GM12872 (cell line): ENCODE measurements around the gene BCL7A.

Experiments used
- TF ChIP-seq, protein P1 (sequence below): IDR thresholded peaks from 3 replicates; pipeline ENCODE4 v1.5.1; 2011; ENCODE audit warnings: low read depth, mild to moderate bottlenecking, low read length, moderate library complexity; ENCODE audit not compliant: insufficient read depth

The BCL7A gene

DNA sequence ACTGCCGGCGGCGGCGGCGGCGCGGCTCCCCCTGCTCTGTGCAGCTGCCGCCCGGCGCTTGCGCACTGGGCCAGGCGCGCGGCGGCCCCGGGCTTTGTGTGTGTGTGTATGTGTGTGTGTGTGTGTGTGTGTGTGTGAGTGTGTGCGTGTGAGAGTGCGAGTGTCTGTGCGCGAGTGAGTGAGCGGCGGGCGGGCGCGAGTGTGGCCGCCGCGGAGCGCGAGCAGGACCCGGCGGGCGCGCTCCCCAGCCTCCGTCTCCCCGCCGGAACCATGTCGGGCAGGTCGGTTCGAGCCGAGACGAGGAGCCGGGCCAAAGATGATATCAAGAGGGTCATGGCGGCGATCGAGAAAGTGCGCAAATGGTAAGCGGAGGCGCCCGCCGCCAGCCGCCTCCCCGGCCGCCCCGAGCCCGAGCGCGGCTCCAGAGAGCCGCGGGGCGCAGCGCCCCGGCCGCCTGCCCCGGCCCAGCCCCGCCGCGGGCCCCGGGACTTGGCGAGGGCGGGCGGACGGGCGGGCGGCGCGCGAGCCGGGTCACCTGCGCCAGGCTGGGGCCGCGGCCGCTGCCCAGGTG is at the start of gene BCL7A:
Gene BCL7A (plus strand): TSS at position 63 of the 571 bp plus-strand sequence. CDS start 208 bp downstream, at position 271.
- TF ChIP-seq, protein P1, sequence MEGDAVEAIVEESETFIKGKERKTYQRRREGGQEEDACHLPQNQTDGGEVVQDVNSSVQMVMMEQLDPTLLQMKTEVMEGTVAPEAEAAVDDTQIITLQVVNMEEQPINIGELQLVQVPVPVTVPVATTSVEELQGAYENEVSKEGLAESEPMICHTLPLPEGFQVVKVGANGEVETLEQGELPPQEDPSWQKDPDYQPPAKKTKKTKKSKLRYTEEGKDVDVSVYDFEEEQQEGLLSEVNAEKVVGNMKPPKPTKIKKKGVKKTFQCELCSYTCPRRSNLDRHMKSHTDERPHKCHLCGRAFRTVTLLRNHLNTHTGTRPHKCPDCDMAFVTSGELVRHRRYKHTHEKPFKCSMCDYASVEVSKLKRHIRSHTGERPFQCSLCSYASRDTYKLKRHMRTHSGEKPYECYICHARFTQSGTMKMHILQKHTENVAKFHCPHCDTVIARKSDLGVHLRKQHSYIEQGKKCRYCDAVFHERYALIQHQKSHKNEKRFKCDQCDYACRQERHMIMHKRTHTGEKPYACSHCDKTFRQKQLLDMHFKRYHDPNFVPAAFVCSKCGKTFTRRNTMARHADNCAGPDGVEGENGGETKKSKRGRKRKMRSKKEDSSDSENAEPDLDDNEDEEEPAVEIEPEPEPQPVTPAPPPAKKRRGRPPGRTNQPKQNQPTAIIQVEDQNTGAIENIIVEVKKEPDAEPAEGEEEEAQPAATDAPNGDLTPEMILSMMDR, result no peak

DNA sequence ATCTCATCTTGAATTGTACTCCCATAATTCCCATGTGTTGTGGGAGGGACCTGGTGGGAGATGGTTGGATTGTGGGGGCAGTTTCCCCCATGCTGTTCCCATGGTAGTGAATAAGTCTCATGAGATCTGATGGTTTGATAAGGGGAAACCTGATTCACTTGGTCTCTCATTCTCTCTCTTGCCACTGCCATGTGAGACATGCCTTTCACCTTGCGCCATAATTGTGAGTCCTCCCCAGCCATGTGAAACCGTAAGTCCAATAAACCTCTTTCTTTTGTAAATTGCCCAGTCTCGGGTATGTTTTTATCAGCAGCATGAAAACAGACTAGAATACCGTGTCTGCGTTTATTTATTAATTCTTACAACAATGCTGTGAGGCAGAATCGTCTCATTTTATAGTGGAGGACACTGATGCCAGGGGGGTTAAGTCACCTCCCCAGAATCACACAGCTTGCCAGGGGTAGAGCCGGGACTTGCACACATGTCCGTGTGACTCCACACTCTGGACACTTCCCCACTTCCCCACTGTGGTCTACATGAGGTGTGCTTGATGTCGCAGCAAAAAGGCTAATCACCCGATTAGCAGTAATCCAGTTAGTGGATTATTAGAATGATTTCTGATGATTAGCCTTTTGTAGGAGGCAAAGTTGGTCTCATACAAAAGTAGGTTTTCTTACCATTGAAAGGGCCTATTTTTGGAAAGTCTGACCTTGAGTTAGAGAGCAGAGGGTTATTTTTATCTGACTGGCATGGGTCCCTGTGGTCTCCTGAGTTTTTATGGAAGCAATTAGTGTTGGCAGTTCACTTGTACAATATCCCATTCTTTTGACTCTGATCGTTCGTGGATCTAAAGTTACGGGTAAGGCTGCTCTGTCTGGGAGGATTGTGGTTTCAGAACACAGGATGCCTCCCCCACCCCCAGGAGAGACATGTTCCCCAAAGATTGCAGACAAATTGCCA is 47.4 kb upstream of the BCL7A start:
- TF ChIP-seq, protein P1, result no peak

DNA sequence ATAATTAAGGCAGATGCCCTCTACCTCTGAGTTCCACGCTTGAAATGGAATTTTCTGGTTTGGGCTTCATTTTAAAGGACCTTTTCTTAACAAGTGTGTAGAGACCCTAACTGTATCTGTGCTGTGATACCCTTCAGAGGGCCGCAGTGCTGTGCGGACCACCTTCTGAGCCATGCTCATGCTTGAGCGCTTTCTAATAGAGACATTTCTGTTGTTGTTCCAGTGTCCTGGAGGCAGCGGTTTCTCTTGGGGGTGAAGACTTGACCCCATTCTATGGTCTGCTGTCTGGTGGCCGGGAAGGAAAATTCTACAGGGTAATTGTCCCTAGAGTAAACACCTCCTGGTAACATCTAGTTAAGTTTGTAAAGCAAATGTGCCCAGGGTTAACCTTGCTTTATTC is 46.7 kb upstream of the BCL7A start:
- TF ChIP-seq, protein P1, result no peak

DNA sequence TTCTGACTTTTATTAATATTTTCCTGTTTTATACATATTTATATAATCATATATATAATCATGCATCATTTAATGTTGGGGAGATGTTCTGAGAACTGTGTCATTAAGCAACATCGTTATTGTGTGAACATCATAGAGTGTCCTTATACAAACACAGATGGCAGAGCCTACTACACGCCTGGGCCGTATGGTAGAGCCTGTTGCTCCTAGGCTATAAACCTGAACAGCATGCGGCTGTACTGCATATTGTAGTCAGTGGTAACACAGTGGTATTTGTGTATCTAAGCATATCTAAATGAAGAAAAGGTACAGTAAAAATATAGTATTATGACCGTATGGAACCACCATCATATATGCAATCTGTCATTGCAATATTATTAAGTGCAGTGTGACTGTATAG is 44.7 kb upstream of the BCL7A start:
- TF ChIP-seq, protein P1, result no peak

DNA sequence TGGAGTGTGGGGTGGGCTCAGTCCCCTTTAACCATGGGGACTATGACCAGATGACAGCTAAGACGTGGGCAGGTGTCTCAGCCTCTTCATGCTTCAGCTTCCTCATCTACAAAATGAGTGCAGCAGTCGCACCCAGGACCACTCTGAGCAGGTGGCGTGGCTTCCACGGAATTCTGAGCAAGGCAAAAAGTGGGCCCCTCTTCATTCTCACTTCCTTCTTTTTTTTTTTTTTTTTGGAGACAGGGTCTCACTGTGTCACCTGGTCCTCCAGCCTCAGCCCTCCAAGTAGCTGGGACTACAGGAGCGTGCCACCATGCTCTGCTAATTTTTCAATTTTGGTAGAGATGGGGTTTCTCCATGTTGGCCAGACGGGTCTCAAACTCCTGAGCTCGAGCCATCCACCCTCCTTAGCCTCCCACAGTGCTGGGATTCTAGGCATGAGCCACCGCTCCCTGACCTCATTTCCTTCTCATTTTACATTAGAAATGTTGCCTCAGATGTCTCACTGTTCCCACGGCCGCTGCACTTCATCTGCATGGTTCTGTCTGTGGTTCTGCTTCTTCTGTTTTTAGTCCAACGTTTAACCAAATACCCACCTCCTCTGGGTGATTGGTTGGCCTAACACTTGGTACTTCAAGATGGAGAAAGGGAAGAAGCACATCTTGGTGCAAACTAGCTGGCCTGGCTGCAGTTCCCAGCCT is 41.3 kb upstream of the BCL7A start:
- TF ChIP-seq, protein P1, result no peak

DNA sequence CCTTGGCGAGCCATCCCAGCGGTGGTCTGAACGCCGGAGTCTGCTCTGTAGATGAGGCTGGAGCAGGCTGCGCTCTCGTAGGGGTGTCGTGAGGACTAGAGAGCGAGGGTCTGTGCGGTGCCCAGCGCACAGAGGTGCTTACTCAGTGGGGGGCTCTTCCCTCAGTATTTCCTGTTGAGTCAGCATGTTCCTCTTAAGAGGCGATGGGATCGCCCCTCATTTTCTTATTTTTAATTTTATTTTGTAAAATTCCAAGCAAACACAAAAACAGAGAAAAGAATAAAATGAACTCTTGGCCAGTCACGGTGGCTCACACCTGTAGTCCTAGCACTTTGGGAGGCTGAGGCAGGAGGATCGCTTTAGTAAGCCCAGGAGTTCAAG is 40.8 kb upstream of the BCL7A start:
- TF ChIP-seq, protein P1, result no peak

DNA sequence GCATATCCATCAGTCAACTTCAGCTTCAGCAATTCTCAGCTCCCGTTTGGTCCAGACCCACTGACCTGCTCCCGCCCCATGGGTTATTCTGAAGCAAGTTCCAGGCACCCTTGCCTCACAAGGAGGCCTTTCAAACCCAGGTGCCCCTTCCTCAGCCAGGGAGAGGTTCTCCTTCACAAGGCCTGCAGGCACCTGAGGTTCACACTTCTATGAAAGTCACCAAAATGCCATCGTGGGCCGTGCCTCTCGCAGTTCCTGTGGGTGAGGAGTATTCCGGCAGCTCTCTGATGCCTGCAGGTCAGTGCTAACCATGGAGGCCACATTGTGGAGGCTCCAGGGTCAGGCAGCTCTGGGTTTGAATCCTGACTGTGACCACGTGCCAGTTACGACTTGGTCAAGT is 40.2 kb upstream of the BCL7A start:
- TF ChIP-seq, protein P1, result no peak
